ENCODE data around the gene SMAD3. TPM values are rescaled to one million over a fixed set of nuclear protein-coding genes. Genes with fewer than 3 reads are reported as not detected.

Gene SMAD3
- total and polyA plus RNA-seq, 10 of the 15 experiments (the other 5 are each of a cell fraction or from before 2014, with no cell fraction given) = 5.6 to 43.2 (median 16.0) TPM

GRCh38 chr15:67134067-67134838 lies 68.9 kb downstream of the SMAD3 start (continued):
- TF ChIP-seq IRF5 (IDR thresholded peaks at IDR 0.05; ENCODE audit: borderline replicate concordance) = no peak
- no peak for TF ChIP-seq RB1 (IDR thresholded peaks at IDR 0.05; ENCODE audit: borderline replicate concordance)
- no peak for TF ChIP-seq BRCA1 (IDR thresholded peaks at IDR 0.05; ENCODE audit: low read depth, low read length)
- no peak for TF ChIP-seq SP1 (IDR thresholded peaks at IDR 0.05; ENCODE audit: low read depth, low read length)
- TF ChIP-seq PRDM15 (CRISPR knock-in tag; IDR thresholded peaks at IDR 0.05) = no peak
- TF ChIP-seq E4F1 (IDR thresholded peaks at IDR 0.05; ENCODE audit: borderline replicate concordance, partially characterized antibody) = no peak
- TF ChIP-seq ZBTB40 (IDR thresholded peaks at IDR 0.05; ENCODE audit: borderline replicate concordance) = no peak; the same call in 1 of the 2 replicates
- TF ChIP-seq CHD4 (IDR thresholded peaks at IDR 0.05) = no peak
- no peak; the same call in 1 of the 2 replicates for TF ChIP-seq FOXM1 (IDR thresholded peaks at IDR 0.05; ENCODE audit: low read depth, low read length)
- peak; percentile 72; the same call in 1 of the 2 replicates for TF ChIP-seq MLLT1 (IDR thresholded peaks at IDR 0.05)
- TF ChIP-seq RCOR1 (conservative IDR thresholded peaks at IDR 0.05; ENCODE audit: low read depth, low read length) = no peak
- TF ChIP-seq ATF3 (IDR thresholded peaks at IDR 0.05; ENCODE audit: borderline replicate concordance, extremely low read depth, low read depth, low read length) = no peak
- TF ChIP-seq MTA2 (IDR thresholded peaks at IDR 0.05; ENCODE audit: low read depth) = peak; percentile 76
- peak; percentile 84; the same call in 1 of the 2 replicates for TF ChIP-seq NR2F1 (conservative IDR thresholded peaks at IDR 0.05)
